Cardiac septum (tissue), 1 donor: ENCODE measurements around the gene MEX3D. TPM values are rescaled to one million over a fixed set of nuclear protein-coding genes. Genes with fewer than 3 reads are reported as not detected.
"Not testable (repeated sequence)": the region's sequence is repeated elsewhere in the genome, so short reads cannot be mapped to it uniquely, and the experiment has no call there.

Experiments
- DNase-seq: peaks from one replicate; pipeline ENCODE4 v3.0.0-alpha.2; 2020; ENCODE audit warnings: low spot score
- intact Hi-C: fragments of 100-400 bp; cut with DNase I; formaldehyde crosslinking; loops from one replicate; pipeline ENCODE4 v1.14.0; 2022
- total RNA-seq: library from RNA; stranded (reverse); fragmentation: NEBNext Ultra II Directional; extraction: Animal tissue kit (Norgen Biotek cat#: 25700); gene quantifications from one replicate; pipeline ENCODE4 v1.2.1, GENCODE V29; 2021
- donor health status: DM: no; HTN: no; CAD: no.

Gene MEX3D
- total RNA-seq, 1 donor from 2014 or later = 8.3 TPM

DNA sequence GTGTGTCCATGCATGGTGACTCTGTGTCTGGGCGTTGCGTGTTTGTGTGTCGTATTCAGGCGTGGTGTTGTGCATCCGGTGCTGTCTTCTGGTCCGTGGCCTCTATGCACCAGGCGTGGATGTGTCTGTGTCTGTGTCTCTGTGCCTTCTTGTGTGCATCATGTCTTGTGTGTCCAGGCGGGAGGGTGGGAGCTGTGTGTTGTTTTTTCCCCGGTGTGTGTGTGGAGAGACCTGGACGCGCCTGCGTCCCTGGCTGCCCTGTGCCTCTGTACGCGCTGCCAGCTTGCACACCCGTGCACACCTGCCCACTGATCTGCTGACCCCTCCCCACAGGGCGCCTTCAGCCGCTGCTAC is 43.2 kb downstream of the MEX3D start:
- intact Hi-C loops = no loop called here

GRCh38 chr19:1524287-1524971 is 43.7 kb downstream of the MEX3D start:
- intact Hi-C loops = no loop called here
- no peak for DNase-seq

More for the DNA sequence above, 43.2 kb downstream of the MEX3D start:
- no peak for DNase-seq

DNA sequence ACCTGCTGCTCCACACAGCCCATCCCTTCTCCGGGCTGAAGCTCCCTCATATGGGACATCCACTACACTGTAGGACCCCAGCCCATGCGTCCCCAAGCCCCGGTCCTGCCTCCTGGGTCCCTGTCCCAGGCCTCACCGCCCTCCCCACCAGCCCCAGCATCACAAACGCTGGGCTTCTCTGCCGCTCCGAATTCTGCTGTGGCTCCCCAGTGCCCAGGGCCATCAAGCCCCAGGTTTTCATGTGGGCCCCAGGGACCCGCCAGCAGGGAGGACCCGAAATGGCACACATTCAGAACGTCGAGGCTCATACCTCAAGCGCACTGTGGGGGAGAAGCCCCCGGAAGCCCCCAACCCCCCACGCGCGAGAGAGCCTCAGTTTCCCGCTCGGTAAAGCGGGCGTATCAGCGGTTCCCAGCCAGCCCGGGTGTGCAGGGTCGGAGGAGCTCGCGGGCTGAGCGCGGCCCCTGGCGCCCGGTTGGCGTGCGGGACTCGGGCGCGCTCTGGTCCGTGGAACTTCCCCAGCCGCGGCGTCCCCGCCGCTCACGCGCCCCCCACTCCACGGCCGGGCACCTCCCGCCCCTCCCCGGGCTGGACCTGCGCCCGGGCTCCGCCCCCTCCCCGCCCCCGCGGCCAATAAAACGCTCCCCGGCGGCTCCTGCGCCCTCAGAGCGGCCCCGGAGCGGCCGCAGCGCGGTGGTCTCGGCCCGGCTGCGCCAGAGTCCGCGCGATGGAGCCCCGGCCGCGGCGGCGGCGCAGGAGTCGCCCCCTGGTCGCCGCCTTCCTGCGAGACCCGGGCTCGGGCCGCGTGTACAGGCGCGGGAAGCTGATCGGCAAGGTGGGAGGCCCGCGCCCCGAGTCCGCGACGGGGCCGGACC is 44.5 kb downstream of the MEX3D start, which contains the start of gene PLK5:
Gene PLK5, plus strand, starts transcription at position 666 of the 875 bp plus-strand sequence. CDS start 2,920 bp downstream, outside the sequence.
- intact Hi-C loops = no loop called here
- no peak for DNase-seq

DNA sequence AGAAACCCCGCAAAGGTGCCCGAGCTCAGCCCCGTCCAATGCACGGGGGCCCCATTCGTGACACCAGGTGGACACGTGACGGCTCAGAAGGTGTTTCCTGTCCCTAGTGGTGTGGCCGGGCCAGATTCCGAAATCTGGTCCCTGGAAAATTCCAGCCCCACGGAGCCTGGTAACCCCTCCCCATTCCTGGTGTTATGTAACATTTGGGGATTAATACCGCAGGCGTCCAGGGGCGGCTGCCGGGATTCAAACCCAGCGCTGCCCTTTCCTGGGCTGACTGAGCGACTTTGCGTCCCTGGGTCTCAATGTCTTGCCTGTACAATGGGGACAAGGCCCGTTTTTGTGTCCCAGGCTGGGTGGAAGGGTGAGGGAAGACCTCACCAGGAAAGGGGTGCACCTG is 45.3 kb downstream of the MEX3D start:
- intact Hi-C loops = no loop called here
- no peak for DNase-seq

DNA sequence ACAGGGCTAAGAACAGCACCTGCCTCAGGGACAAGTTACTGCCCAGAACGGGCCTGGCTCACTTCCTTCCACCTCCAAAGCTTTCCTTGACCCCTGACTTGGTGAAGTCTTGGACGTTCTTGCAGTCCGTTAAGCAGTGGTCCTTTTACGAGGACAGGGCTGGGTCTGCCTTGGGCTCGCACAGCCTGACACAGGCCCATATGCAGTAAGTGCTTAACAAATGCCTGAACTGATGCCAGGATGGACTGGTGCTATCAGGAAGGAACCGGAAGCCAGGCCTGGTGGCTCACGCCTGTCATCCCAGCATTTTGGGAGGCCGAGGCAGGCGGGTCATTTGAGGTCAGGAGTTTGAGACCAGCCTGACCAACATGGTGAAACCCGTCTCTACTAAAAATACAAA is 46.1 kb downstream of the MEX3D start:
- intact Hi-C loops = no loop called here
- no peak for DNase-seq

- DNase-seq = peak; percentile 80
- intact Hi-C loops = no loop called here
Observed at GRCh38 chr19:1521636-1522035, 46.5 kb downstream of the MEX3D start.

GRCh38 chr19:1520203-1520780 is 47.8 kb downstream of the MEX3D start:
- intact Hi-C loops = no loop called here

DNA sequence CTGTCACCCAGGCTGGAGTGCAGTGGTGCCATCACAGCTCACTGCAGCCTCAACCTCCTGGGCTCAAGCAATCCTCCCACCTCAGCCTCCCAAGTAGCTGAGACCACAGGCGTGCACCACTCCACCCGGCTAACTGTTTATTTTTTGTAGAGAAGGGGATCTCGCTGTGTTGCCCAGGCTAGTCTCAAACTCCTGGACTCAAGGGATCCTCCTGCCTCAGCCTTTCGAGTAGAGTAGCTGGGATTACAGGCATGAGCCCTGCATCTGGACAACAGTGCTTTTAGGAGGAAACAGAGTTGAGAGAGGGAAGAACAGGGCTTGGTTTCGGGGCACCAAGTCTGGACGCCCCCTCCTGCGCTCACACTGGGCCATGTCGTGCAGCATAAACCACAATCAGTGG is 48.3 kb downstream of the MEX3D start:
- DNase-seq, intact Hi-C loops: not testable (repeated sequence)

More at GRCh38 chr19:1520203-1520780, 47.8 kb downstream of the MEX3D start:
- no peak for DNase-seq

DNA sequence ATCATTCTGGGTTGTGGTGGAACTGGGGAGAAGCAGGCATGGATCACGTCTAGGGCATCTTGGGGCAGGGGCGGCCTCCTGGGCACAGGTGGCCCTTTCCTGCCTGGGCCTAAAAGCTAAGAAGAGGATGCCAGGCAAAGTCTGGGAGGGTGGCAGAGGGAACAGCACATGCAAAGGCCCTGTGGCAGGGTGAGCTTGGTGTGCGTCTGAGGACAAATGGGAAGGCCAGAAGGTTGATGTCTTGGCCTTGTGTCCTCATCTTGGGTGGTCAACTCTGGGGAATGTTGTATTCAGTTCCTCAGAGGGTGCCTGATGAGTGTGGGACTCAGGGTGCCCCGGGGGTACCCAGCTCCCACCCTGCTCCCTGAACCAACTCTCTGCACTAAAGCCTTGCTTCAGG is 49.7 kb downstream of the MEX3D start:
- no peak for DNase-seq
- intact Hi-C loops = no loop called here

DNA sequence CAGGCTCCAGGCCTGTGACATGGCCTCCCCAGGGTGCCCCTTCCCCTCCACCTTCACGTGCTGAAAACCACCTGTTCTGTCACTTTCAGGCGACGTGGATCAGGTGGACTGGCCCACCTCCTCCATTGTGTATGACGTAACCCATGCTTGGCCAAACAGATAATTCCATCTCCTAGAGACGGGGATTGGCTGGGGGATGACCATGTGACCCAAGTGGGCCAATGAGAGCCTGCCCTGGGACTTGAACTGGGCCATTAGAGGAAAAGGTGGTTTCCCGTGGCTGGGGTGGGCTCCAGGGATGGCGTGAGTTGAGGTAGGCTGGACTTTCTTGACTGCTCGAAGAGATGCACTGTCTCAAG is 51.8 kb downstream of the MEX3D start:
- DNase-seq = no peak
- intact Hi-C loops = no loop called here

GRCh38 chr19:1514986-1515721 is 53.0 kb downstream of the MEX3D start:
- DNase-seq = no peak
- intact Hi-C loops = no loop called here

DNA sequence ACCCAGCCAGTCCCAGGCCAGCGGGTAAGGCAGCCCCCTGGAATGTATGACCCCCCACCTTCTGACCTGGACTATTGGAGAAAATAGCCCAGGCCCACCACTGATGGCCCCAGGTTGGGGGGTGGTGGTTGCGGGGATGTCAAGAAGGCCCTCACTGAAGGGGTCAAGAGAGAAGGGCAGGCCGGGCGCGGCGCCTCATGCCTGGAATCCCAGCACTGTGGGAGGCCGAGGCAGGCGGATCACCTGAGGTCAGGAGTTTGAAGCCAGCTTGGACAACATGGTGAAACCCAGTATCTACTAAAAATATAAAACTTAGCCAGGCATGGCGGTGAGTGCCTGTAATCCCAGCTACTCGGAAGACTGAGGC is 53.8 kb downstream of the MEX3D start:
- intact Hi-C loops = no loop called here
- no peak for DNase-seq

GRCh38 chr19:1513499-1514294 is 54.4 kb downstream of the MEX3D start:
- DNase-seq = no peak
- intact Hi-C loops = no loop called here

DNA sequence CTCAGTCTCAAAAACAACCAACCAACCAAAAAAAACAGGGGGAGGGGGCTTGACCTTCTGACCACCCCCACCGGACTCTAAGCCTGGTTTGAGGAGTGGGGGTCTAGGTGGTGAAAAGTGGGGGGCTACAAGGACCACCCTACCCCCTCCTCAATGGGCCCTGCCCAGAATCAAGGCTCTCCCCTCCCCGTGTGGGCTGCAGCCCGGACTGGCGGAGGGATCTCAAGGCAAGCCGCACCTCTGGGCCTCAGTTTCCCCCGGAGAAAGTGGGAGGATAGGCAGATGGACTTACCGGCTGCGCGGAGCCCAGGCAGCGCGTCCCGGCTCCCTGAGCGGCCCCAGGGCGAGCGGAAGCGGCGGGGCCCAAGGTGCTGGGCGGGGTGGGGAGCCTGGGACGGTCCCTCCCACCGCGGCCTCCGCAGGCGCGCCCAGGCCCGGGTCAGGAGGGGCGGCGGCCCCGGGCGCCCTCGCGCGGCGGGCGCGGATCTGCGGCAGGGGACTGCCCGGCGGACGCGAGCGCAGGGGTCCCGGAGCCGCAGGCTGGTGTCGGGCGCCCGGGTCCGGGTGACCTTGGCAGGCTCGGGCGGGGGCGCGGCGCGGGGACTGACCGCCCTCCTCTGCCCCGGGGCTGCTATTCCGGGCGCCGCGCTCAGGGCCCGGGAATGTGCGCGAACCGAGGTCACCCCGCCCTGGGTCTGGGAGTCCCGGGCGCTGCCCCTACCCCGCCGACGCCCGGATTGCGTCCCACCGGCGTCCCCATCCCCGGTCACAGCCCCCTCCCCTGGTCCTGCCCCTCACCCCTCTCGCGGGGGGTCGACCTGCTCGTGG is 55.2 kb downstream of the MEX3D start, which contains the start of gene ADAMTSL5:
Gene ADAMTSL5, minus strand, starts transcription at position 349 of the 828 bp plus-strand sequence. CDS start 2,076 bp downstream, outside the sequence.
- intact Hi-C loops = no loop called here
- DNase-seq = peak; percentile 86

DNA sequence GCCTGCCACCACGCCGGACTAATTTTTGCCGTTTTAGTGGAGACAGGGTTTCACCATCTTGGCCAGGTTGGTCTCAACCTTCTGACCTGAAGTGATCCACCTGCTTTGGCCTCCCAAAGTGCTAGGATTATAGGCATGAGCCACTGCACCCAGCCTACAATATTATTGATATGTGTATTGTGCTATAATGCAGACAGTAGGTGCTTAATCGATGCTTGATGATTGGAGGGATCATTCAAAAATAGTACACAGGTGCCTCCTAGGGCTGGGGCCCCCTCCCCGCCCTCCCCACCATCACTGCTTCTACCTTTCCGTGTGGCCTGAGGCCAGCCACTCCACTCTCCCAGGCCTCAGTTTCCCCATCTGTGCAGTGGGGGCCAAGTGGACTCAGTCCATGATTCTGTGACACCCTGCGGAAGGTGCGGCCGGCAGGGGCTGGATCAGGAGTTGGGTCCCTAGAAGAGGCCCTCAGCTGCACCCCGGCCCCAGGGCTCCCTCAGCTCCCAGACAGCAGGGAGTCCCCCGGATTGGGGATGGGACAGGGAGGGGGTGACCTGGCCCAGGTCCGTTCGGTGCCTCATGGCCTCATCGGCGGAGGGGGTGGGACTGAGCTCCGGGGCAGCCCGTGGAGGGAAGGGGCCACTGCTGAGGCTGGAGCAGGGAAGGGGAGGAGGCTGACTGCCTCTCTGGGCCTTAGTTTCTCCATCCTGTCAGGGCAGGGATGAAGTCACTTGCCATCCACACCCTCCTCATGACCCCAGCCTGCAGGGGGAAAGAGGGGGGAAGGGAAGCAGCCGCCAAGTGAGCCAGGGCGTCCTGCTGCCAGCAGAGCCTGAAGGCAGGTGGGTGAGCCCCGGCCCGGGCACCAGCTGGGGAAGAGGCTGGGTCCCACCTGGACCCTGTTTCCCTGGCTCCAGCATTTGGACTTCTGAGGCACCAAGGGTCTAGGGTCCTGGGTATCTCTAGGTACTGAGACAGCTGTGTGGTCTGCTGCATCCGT is 56.5 kb downstream of the MEX3D start:
- DNase-seq = no peak
- intact Hi-C loops = no loop called here

DNA sequence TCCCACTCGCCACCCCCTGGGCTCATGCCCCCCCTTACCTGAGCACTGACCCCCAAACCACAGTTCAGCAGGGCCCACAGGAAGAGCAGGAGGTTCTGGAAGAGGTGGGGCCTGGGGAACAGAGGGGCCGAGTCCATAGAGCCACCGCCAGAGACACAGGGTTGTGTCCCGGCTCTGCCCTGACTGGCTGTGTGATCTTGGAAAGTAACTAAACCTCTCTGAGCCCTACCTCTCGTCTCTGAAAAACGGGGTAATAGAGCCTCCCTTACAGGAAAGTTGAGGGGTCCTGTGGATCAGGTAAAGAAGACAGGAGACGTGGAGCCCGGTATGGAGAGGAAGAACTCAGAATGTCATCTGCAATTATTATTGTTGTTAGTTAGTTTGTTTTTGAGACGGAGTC is 57.3 kb downstream of the MEX3D start:
- intact Hi-C loops = no loop called here
- DNase-seq = no peak

GRCh38 chr19:1510442-1510806 is 57.7 kb downstream of the MEX3D start:
- DNase-seq = no peak
- intact Hi-C loops = no loop called here
